Activated T-helper 9 cell treated with anti-CD3 and anti-CD28 coated beads, Interleukin-2, amount 50 U/mL, for 16 hours (primary cell): Measurements from ENCODE around the gene PACS2.
"Not testable (repeated sequence)": the region's sequence is repeated elsewhere in the genome, so short reads cannot be mapped to it uniquely, and the experiment has no call there.

Experiments used
- DNase-seq: peaks from one replicate; pipeline ENCODE4 v3.0.0-alpha.2; 2020; ENCODE audit warnings: low read depth

Gene PACS2

GRCh38 chr14:105288936-105289335, 25.6 kb upstream of the PACS2 start:
- DNase-seq, result not testable (repeated sequence)

GRCh38 chr14:105290621-105291346, 23.8 kb upstream of the PACS2 start:
- no peak for DNase-seq

- no peak for DNase-seq
These were observed 21.5 kb upstream of the PACS2 start for GRCh38 chr14:105292826-105293711.

DNA sequence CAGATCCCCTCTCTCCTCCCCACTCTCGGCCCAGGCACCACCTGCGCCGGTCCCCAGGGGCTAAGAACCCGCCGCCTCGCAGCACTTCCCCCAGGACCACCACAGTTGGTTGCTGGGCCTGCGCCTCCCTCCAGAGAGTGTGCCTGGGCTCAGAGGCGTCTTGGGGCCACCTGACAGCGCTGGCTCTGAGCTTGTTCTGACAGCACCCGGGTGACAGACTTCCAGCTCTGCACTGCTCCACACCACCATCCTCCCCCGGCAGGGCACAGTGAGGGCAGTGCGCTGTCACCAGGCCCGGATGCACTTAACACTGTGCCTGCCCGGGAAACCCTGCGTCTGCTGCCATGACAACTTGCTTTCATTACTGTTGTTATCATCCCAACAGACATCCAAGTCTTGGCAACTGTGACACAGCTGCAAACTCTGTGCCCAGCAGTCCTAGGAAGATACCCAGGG, 20.4 kb upstream of the PACS2 start:
- DNase-seq, result no peak

DNA sequence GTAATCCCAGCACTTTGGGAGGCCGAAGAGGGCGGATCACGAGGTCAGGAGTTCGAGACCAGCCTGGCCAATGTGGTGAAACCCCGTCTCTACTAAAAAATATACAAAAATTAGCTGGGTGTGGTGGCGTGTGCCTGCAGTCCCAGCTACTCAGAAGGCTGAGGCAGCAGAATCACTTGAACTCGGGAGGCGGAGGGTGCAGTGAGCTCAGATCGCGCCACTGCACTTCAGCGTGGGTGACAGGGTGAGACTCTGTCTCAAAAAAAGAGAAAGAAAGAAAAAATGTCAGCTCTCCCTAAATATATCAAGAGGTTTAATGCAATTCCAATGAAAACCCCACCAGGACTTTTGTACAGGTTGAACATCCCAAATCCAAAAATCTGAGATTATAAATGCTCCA, 17.2 kb upstream of the PACS2 start:
- DNase-seq, result not testable (repeated sequence)

GRCh38 chr14:105299654-105300541, 14.7 kb upstream of the PACS2 start:
- no peak for DNase-seq

DNA sequence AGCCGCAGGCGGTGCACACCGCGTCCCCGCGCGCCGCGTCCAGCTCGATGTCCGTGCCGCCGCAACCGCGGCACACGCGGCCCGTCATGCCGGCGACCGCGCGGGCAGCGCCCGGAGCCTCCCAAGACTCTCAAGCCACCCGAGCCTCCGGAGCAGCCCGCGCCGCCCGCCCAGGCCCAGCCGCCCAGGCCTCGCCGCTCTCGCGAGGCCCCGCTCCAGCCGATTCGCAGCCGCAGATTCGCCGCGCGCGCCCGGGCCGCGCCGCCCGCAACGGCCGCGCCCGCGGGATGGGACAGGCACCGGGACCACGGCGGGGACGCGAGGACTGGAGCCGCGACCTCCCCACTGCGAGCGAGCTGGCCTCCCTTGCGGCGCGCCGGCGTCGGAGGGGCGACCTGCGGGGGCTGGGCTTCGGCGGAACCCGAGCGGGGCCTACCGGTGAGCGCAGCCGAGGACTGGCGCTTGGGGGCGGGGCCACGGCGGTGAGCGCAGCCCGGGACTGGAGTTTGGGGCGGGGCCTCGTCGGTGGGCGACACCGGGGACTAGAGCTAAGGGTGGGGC, 13.9 kb upstream of the PACS2 start, which contains the start of gene BRF1:
TSS of gene BRF1 (minus strand) at position 460 of the 561 bp plus-strand sequence. CDS start at position 88, 372 bp downstream.
- peak; percentile 95 for DNase-seq

GRCh38 chr14:105301103-105301914, 13.2 kb upstream of the PACS2 start:
- peak; percentile 98 for DNase-seq

DNA sequence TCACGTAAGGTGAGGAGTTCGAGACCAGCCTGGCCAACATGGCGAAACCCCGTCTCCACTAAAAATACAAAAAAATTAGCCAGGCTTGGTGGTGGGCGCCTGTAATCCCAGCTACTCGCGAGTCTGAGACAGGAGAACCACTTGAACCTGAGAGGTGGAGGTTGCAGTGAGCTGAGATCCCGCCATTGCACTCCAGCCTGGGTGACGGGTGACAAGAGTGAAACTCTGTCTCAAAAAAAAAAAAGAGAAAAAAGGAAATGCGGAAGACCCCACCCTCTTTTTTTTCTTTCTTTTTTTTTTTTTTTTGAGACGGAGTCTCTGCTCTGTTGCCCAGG, 12.7 kb upstream of the PACS2 start:
- DNase-seq, result not testable (repeated sequence)

DNA sequence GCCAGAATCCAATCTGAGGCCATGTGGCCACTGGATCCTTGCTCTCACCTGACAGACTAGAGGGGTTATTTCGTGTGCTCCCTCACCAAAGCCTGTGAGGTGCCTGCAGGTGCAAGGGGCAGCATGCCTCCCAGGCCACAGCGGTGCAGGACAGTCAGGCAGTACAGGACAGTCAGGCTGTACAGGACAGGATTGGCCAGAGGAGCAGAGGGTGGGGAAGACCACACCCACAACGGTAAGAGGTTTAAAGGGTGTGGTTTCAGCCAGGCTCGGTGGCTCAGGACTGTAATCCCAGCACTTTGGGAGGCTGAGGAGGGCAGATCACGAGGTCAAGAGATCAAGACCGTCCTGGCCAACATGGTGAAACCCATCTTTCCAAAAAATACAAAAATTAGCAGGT, 10.6 kb upstream of the PACS2 start:
- DNase-seq, result no peak

- no peak for DNase-seq
These were observed 10.0 kb upstream of the PACS2 start for GRCh38 chr14:105304565-105304964.

- DNase-seq, result no peak
These were observed 9.2 kb upstream of the PACS2 start for GRCh38 chr14:105305345-105305744.

- DNase-seq, result no peak
These were observed 8.8 kb upstream of the PACS2 start for GRCh38 chr14:105305791-105306190.

DNA sequence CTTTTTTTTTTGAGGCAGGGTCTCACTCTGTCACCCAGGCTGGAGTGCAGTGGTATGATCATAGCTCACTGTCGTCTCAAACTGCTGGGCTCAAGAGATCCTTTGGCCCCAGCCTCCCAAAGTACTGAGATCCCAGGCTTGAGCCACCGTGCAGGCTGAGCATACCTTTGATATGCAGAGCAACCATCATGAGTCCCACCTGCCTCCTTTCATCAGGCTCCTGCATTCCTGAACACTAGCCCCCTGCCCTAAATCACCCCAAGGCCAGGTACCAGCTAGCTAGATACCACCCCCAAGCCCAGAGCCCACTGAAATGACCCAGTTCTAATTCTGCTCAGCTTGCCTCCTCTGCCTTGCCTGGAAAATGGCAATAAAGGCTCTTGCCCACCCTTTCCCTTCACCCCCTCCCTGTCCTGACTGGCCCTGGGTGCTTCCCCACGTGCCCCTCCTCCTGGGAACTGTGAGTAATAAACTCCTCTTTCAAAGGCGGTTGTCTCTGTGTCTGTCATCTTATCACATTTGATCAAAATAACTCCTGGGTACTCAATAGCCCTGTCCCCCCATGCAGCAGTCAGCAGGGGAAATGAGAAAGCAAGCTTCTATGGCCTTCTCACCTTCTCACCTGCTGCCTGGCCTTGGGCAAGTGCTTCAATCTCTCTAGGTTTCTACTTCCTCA, 7.4 kb upstream of the PACS2 start:
- DNase-seq, result no peak

- DNase-seq, result no peak
These were observed 5.2 kb upstream of the PACS2 start for GRCh38 chr14:105309371-105309770.

DNA sequence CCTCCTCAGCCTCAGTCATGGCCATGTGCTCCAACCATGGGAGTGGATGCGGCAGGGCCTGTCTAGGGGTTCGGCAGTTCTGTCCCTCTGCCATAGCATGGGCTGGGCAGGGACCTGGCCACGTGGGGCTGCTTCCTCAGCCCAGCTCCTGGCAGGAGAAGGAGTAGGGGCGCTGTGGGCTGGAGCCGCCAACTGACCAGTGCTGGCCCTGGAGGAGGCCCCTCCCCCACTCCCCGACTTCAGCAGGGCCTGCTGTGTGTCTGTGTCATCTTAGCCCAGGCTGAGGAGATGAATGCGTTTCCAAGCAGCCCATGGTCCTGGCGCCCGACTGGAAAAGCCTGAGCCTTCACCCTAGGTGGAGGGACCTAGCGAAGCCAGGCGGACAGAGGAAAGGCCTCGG, 2.7 kb upstream of the PACS2 start:
- DNase-seq, result no peak

DNA sequence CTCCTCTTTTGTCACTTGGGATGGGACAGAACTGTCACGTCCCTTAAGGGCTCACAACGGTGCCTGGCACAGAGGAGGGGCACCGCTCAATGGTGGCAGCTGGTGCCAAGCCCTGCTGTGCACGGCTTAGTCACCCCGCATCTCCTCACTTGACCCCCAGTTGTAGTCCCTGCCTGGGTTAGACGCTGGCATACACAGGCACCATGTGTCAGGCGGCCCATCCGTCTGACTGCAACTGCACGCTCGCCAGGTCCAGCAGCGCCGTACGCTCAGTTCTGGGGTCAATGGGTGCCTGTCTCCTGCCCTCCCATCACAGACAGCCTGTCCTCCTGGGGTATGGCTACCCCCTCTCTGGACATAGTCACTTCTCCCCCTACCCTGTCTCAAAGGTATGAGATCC, 1.6 kb upstream of the PACS2 start:
- no peak for DNase-seq

GRCh38 chr14:105313381-105314286, 914 bp upstream of the PACS2 start:
- DNase-seq, result peak; percentile 37

DNA sequence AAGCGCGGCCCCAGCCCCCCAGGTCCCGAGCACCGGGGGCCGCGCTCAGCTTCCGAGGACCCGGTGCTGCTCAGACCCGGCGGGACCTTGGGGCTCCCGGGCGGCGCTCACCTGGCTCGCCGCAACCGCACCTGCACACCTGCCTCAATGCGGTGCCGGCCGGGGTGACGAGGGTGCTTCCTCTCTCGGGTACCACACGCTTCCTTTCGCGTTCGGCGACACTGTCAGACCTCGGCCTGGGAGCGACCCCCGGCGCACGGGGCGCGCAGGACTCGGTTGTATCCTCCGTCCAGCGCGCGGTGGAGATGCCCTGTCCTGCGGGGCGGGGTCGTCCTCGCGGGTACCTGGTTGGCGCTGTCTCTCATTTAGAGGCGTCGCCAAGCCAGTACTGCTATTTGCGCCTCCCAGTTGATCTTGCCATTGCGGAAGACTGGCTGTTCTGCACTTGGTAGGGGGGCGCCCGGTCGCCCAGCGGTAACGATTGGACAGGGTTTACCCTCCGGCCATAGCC, 718 bp downstream of the PACS2 start:
- peak; percentile 20 for DNase-seq
